Renal cortex interstitium (tissue), 11 donors: Measurements from ENCODE around the gene MACROD2. TPM values are rescaled to one million over a fixed set of nuclear protein-coding genes. Genes with fewer than 3 reads are reported as not detected.

Source experiments
- DNase-seq, 11 donors: peaks; one replicate each; pipeline ENCODE4 v3.0.0-alpha.2; 2013; ENCODE audit warnings: low read depth in 9 of 11, low spot score in 4 of 11; ENCODE audit errors: extremely low read depth in 1 of 11
- polyA plus RNA-seq, 3 donors: library from polyadenylated mRNA; unstranded; fragments of 120-200 nt; gene quantifications; one replicate each; pipeline ENCODE4 v1.2.1, GENCODE V29; 2013; ENCODE audit not compliant: insufficient read length in 3 of 3

Gene MACROD2
- polyA plus RNA-seq, 3 donors = 12.2 to 14.6 (median 14.0) TPM

DNA sequence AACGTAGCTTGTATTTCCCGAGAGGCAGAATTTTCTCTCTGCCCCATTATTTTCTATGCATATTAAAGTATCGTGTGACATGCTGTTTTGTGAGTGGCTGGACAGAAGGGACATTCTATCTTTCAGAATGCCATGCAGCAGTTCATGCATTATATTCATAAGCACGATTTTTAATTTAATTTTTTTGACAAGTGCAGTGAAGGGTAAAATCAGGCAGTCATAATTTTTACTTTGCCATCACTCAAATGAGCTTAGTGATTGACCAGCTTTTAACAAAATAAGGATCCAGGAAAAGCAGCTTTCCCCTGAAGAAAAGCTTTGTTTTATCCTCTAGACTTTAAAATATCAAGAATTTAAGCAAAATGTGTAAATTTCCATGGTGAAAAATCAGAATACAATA lies 1904.7 kb downstream of the MACROD2 start:
- no peak for DNase-seq

- DNase-seq = no peak
Observed at GRCh38 chr20:15900443-15900842, 1905.1 kb downstream of the MACROD2 start.

- DNase-seq = no peak
Observed at GRCh38 chr20:15902493-15902892, 1907.2 kb downstream of the MACROD2 start.

- DNase-seq = no peak
Observed at GRCh38 chr20:15905661-15906060, 1910.3 kb downstream of the MACROD2 start.

DNA sequence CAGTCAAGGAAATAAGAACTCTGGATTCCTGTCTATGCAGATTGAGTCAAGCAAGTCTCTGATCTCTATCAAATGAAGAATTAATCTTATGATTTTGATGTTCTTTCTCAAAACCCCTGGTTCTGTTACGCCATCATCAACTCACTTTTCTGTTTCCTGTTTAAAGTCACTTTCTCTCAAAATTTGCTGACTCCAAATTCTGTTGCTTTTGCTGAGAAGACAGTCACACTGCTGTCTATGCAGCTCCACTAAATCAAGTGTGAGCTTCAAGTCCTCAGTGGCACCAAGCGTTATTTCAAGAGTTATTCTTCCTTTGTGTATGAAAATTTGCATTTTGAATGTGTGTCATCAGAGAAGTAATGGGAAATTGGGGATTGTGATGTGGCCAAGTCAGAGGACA lies 1914.7 kb downstream of the MACROD2 start:
- no peak for DNase-seq

DNA sequence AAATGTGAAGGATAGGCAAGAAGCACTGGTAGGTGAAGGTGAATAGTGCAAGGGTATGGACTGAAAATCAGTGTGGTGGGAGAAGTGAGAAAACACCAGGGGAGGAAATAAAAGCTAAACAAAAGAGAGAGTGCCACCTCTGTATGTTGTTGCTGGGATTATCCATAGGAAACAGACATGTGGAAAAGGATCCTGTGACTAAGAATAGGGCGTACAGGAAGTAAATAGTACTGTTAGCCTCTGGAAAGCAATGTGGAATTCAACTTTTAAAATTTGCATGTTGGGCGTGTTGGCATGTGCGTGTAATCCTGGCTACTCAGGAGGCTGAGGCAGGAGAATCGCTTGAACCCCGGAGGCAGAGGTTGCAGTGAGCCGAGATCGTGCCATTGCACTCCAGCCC lies 1916.3 kb downstream of the MACROD2 start:
- no peak for DNase-seq

GRCh38 chr20:15913391-15914025 lies 1918.2 kb downstream of the MACROD2 start:
- peak in 10 of 11 donors; percentile 45 to 78 (median 64) for DNase-seq

DNA sequence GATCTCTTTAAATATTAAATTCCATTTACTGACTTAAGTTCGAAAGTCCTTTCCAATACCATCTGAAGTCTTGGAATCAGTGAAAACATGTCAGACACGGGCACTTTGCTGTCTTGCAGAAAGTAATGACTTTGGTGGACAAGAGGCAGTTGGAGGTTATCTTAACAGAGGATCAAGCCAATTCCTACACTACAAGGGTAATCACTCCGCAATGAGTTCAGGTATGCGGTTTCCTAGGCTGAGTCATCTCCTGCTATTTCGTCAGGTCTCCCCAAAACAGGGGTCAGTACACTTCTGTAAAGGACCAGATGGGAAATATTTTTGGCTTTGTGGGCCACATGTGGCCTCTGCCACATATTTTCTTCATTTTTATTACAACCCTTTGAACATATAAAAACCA lies 1921.3 kb downstream of the MACROD2 start:
- DNase-seq = no peak

DNA sequence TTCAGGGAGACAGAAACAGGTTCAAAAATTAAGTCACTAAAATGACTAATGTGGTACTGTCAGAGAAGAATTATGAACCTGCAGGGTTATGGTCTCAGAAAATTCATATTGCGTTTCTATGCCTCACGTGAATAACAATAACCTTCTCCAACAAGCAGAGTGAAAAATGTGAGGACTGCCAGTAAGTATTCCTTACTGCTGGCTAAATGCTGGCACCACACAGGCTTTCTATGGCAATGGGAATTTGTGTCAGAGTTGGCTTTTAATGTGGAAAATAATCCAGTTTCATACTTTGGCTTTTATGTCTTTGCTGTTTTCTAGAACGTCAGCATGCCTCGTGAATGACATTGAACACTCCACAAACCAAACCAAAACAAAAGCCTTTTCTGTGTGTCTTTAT lies 1922.0 kb downstream of the MACROD2 start:
- DNase-seq = no peak

GRCh38 chr20:15918631-15919030 lies 1923.3 kb downstream of the MACROD2 start:
- DNase-seq = no peak

- no peak for DNase-seq
Observed at GRCh38 chr20:15919118-15919517, 1923.8 kb downstream of the MACROD2 start.

DNA sequence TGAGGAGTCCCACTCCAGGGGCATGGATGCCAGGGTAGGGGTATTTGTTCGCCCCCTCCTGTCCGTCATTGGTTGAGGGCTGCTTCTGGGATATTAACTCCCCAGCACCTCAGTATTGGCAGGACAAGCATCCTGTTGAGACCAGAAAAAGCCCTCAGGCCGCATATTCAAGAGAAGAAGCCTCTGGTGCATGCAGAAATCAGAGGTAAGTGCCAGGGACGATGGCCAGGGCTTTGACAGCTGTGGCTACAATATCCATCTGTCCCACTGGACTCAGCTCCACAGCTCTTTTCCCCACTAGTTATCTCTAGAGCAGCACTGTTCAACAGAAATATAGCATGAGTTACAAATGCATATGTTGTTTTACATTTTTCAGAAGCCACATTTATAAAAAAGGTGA lies 1926.6 kb downstream of the MACROD2 start:
- no peak for DNase-seq

DNA sequence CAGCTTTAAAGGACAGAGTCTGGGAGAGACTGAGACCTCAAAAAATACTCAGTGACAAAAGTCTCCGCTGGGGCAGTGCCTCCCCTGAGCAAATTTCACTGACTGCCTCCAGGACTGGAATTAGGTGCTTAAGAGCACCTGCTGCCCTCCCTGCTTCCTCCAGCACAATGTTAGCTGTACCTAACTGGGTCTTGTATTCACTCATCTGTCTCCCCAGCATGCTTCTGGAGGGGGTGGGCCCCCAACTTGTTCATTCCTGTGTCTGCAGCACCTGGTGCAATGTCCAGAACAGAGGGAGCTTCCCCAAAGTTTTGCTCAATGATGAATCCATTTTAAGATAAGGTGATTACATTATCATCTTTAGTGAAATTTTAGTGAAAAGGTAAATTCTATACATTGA lies 1927.2 kb downstream of the MACROD2 start:
- no peak for DNase-seq

- DNase-seq = no peak
Observed at GRCh38 chr20:15923030-15923776, 1927.9 kb downstream of the MACROD2 start.

- no peak for DNase-seq
Observed at GRCh38 chr20:15924556-15924955, 1929.2 kb downstream of the MACROD2 start.

GRCh38 chr20:15925376-15925775 lies 1930.1 kb downstream of the MACROD2 start:
- no peak for DNase-seq

DNA sequence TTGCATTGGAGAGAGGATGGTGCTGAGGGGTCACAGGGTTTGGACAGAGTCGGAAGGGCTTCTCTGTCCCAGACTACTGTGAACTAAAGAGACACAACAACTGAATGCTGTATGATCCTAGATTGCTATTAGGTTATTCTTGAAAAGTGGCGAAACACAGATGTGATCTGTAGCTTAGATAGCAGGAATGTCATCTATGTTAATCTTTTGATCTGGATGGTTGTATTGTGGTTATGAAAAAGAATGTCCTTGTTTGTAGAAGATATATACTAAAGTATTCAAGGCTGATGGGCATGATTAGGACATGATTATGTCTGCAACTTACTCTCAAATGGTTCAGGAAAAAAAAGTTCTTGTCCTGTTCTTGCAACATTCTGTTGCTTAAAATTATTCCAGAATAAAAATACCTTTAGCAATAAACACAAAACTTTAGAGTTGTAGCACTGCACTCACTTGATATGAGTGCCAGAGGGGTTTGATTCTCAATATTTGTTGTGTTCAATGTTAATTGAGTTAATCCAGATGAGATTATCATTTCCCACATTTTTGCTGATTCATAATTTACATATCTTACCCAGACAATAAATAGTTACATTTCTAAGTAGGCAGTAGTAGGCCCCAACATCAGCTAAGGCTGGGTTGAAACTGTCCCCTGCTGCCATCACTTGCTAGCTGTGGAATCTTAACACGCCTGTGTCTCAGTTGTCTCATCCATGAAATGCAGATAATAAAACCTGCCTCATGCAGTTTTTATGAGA lies 1932.8 kb downstream of the MACROD2 start:
- DNase-seq = no peak

DNA sequence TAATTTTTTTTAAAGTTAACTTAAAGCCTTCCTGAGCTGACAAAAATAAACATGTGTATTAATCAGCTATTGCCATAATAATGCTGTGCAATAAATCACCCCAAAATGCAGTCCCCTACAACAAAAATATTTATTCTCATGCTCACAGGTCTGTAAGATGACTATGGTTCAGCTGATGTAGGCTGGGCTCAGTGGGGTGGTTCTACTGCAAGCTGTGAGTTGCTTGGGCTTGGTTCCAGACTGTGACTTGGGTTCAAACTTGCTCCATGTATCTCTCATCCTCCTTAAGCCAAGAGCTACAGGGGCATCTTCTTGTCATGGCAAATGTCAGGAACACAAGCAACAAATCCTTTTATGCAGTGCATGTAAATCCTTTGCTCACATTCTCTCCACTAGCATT lies 1933.6 kb downstream of the MACROD2 start:
- DNase-seq = no peak

- DNase-seq = peak in 8 of 11 donors; percentile 10 to 58 (median 40)
Observed at GRCh38 chr20:15930311-15931305, 1935.3 kb downstream of the MACROD2 start.
